B cell (primary cell): ENCODE measurements around the gene TCTN3. TPM values are rescaled to one million over a fixed set of nuclear protein-coding genes. Genes with fewer than 3 reads are reported as not detected.

Experiments
- ATAC-seq: fragments of 200-7000 bp; cut with Tn5 transposase; one replicate; pipeline ENCODE4 v1.10.0; 2021; ENCODE audit warnings: low read depth, mild to moderate bottlenecking, moderate number of reproducible peaks, moderate library complexity
- CTCF ChIA-PET: fragments of 350-600 bp; sonication (Branson Sonifier 250); formaldehyde crosslinking; loops from one replicate; lab custom pipeline; 2021; ENCODE audit warnings: antibody characterized with exemption, inconsistent platforms; lab: Charles Lee
- POLR2A ChIA-PET: fragments of 350-600 bp; sonication (Branson Sonifier 250); formaldehyde crosslinking; loops from one replicate; lab custom pipeline; 2021; ENCODE audit warnings: antibody characterized with exemption; lab: Charles Lee
- DNase-seq: peaks from one replicate; pipeline ENCODE4 v3.0.0; 2013
- H2AFZ ChIP-seq: 2 replicates; pipeline ENCODE4 v1.6.1; 2012; ENCODE audit warnings: mild to moderate bottlenecking, low read depth, low read length; ENCODE audit not compliant: insufficient read depth, poor library complexity, severe bottlenecking
- H3K27ac ChIP-seq, 2 donors: 1 replicate in 1 of 2; 2 replicates in 1 of 2; pipeline ENCODE4 v1.5.1; 2012 to 2013; ENCODE audit warnings: low read length in 2 of 2, mild to moderate bottlenecking in 2 of 2, moderate library complexity in 1 of 2
- H3K27me3 ChIP-seq, 4 experiments: fragments of 200-600 bp in 1 of 4; sonication (generic) in 1 of 4; replicated peaks in 1 of 4; 1 replicate in 2 of 4; 2 replicates in 2 of 4; pipeline versions ENCODE4 v1.6.1 to v1.7.0; 2013 to 2016; ENCODE audit warnings: low read length in 3 of 4, mild to moderate bottlenecking in 2 of 4, mixed read lengths in 1 of 4, moderate library complexity in 1 of 4; ENCODE audit not compliant: insufficient read depth in 4 of 4, control insufficient read depth in 3 of 4; ENCODE audit errors: control extremely low read depth in 1 of 4
- H3K36me3 ChIP-seq, 2 experiments: replicated peaks in 1 of 2; 1 replicate in 1 of 2; 2 replicates in 1 of 2; pipeline versions ENCODE4 v1.6.1 to v1.7.1; 2013; ENCODE audit warnings: low read length in 1 of 2; ENCODE audit not compliant: insufficient read depth in 2 of 2, control insufficient read depth in 1 of 2; ENCODE audit errors: control extremely low read depth in 1 of 2, extremely low read depth in 1 of 2
- H3K4me1 ChIP-seq, 2 donors: fragments of 200-600 bp in 1 of 2; sonication (generic) in 1 of 2; 1 replicate in 1 of 2; 2 replicates in 1 of 2; pipeline versions ENCODE4 v1.5.1 to v1.6.1; 2013 to 2017; ENCODE audit warnings: low read length in 2 of 2; ENCODE audit not compliant: control insufficient read depth in 2 of 2, insufficient read depth in 2 of 2
- H3K4me2 ChIP-seq: replicated peaks from 2 replicates; pipeline ENCODE3; 2012; ENCODE audit warnings: mild to moderate bottlenecking, low read depth, low read length; ENCODE audit not compliant: poor library complexity, severe bottlenecking
- H3K4me3 ChIP-seq, 5 experiments: fragments of 200-600 bp in 1 of 5; sonication (generic) in 1 of 5; 1 replicate in 3 of 5; 2 replicates in 2 of 5; pipeline versions ENCODE4 v1.5.1 to v1.7.0; 2011 to 2016; ENCODE audit warnings: low read length in 4 of 5, mild to moderate bottlenecking in 4 of 5, low read depth in 2 of 5, control low read depth in 1 of 5, moderate library complexity in 1 of 5; ENCODE audit not compliant: insufficient read depth in 1 of 5; ENCODE audit errors: control extremely low read depth in 1 of 5, extremely low read depth in 1 of 5
- H3K79me2 ChIP-seq: fragments of 200-600 bp; sonication (generic); one replicate; pipeline ENCODE4 v1.6.0; 2016; ENCODE audit warnings: low read length; ENCODE audit not compliant: control insufficient read depth, insufficient read depth
- H3K9ac ChIP-seq: fragments of 200-600 bp; sonication (generic); 2 replicates; pipeline ENCODE4 v1.6.1; 2017; ENCODE audit warnings: mild to moderate bottlenecking, low read length, moderate library complexity
- H3K9me3 ChIP-seq, 3 donors: one replicate each; pipeline versions ENCODE4 v1.6.1 to v1.7.1; 2013; ENCODE audit warnings: low read length in 2 of 3; ENCODE audit not compliant: control insufficient read depth in 2 of 3, insufficient read depth in 1 of 3; ENCODE audit errors: control extremely low read depth in 1 of 3
- H4K20me1 ChIP-seq: 2 replicates; pipeline ENCODE4 v1.6.0; 2012; ENCODE audit warnings: mild to moderate bottlenecking, low read length; ENCODE audit not compliant: insufficient read depth, control insufficient read depth, poor library complexity, severe bottlenecking
- H3K27ac Mint-ChIP-seq: one replicate; pipeline ENCODE4 v1.8.0; 2021; ENCODE audit warnings: mixed read lengths
- H3K27me3 Mint-ChIP-seq: one replicate; pipeline ENCODE4 v1.8.0; 2021; ENCODE audit warnings: mixed read lengths
- H3K4me1 Mint-ChIP-seq: one replicate; pipeline ENCODE4 v1.8.0; 2021; ENCODE audit warnings: mixed read lengths
- H3K4me3 Mint-ChIP-seq: one replicate; pipeline ENCODE4 v1.8.0; 2021; ENCODE audit warnings: mixed read lengths
- H3K9me3 Mint-ChIP-seq: one replicate; pipeline ENCODE4 v1.8.0; 2022; ENCODE audit warnings: mixed read lengths; ENCODE audit not compliant: insufficient read depth
- EZH2 ChIP-seq: IDR thresholded peaks from 2 replicates; pipeline ENCODE4 v1.6.1; 2012; ENCODE audit warnings: borderline replicate concordance, low read depth, mild to moderate bottlenecking, moderate library complexity, low read length; ENCODE audit not compliant: insufficient read depth, poor library complexity, severe bottlenecking
- WGBS: methylation state at CpG from one replicate; pipeline ENCODE4 v1.1.5; 2013; ENCODE audit warnings: missing lambda C conversion rate; ENCODE audit not compliant: insufficient coverage; 5-methylcytosine and 5-hydroxymethylcytosine counted together
- intact Hi-C: fragments of 100-400 bp; cut with micrococcal nuclease; formaldehyde crosslinking; loops from one replicate; pipeline ENCODE4 v1.10.0; 2022
- polyA plus RNA-seq: library from polyadenylated mRNA; depleted of rRNA; stranded (reverse); fragments of >200 nt; gene quantifications from 2 replicates; pipeline ENCODE4 v1.2.3, GENCODE V29; 2012
- total RNA-seq, 2 donors: library from RNA; stranded (reverse); fragments of 120-200 nt in 1 of 2; gene quantifications; 1 replicate in 1 of 2; 2 replicates in 1 of 2; pipeline versions ENCODE4 v1.2.3 to v1.2.4, GENCODE V29; 2013 to 2022
- TF ChIP-seq, protein P1 (sequence below): fragments of 200-600 bp; IDR thresholded peaks from one replicate; pipeline ENCODE4 v1.8.0; 2022; ENCODE audit warnings: antibody characterized with exemption, mild to moderate bottlenecking

The TCTN3 gene
- total and polyA plus RNA-seq, 2 donors (not counting 1 experiment from before 2014, with no cell fraction given): 16.9 to 34.1 TPM

DNA sequence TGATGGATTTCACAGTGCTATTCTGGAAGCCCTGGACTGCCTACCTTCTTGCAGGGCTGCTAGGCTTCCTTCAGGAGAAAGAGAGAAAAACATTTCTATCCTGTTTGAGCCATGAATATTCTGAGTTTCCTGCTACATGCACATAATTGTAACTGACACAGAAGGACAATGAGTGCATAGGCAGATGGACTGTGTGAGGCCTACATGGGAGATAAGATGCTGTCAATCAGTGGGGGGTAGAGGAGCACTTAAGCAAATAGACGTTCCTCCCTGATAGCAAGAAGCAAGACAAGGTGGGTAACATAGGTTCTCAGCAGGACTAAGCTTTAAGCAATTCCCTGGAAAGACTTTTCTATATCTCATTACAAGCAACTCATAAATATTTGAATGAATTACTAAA is 48.8 kb downstream of the TCTN3 start:
- Mint-ChIP-seq H3K27ac (no peak overlapping the region), H3K27me3 (no peaks in the 10 kb centered on the region), H3K4me1 (no peaks in the 10 kb centered on the region), H3K9me3 (no peaks in the 10 kb centered on the region), H3K4me3 (no peak overlapping the region)
- H3K27me3 ChIP-seq: no peaks in the 10 kb centered on the region
- ATAC-seq: no peak
- no peak overlapping the region for H3K4me2 ChIP-seq
- no peak overlapping the region for H3K27ac ChIP-seq
- H3K36me3 ChIP-seq: peaks cover 0 to 58% of the 10 kb centered on the region in 2 experiments
- H3K4me3 ChIP-seq: no peak overlapping the region
- H2AFZ ChIP-seq: no peak overlapping the region
- no peaks in the 10 kb centered on the region for H3K4me1 ChIP-seq
- TF ChIP-seq, protein P1, sequence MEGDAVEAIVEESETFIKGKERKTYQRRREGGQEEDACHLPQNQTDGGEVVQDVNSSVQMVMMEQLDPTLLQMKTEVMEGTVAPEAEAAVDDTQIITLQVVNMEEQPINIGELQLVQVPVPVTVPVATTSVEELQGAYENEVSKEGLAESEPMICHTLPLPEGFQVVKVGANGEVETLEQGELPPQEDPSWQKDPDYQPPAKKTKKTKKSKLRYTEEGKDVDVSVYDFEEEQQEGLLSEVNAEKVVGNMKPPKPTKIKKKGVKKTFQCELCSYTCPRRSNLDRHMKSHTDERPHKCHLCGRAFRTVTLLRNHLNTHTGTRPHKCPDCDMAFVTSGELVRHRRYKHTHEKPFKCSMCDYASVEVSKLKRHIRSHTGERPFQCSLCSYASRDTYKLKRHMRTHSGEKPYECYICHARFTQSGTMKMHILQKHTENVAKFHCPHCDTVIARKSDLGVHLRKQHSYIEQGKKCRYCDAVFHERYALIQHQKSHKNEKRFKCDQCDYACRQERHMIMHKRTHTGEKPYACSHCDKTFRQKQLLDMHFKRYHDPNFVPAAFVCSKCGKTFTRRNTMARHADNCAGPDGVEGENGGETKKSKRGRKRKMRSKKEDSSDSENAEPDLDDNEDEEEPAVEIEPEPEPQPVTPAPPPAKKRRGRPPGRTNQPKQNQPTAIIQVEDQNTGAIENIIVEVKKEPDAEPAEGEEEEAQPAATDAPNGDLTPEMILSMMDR: no peak
- TF ChIP-seq EZH2: no peak
- intact Hi-C loops: no loop called here
- H3K9ac ChIP-seq: no peak overlapping the region
- H4K20me1 ChIP-seq: no peaks in the 10 kb centered on the region
- no peak for DNase-seq
- H3K9me3 ChIP-seq: no peaks in the 10 kb centered on the region
- WGBS: no CpG with 5 or more reads among the region's 1 CpG
- ChIA-PET CTCF (no interaction called here), POLR2A (no interaction called here)
- peaks cover 12% of the 10 kb centered on the region for H3K79me2 ChIP-seq

DNA sequence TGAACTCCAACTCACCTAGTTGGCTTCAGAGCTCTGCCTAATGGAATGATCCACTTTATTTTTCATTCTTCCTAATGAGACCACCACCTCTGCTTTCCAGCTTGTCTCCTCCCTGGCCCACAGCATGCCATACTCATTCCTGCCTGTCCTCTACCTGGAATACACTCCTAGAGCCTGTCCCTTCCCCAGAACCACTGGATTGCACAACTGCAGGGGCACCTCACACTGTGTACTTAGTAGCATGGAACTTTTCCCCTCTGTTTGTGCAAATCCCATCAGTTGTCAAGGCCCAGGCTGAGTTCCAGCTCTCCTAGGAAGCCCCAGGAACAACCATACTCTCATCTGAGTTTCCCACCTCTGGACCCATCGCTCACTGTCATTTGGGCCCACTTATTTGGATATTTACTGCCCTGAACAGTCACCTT is 52.8 kb downstream of the TCTN3 start:
- H3K9me3 ChIP-seq: no peaks in the 10 kb centered on the region
- TF ChIP-seq EZH2: no peak
- TF ChIP-seq, protein P1: no peak
- WGBS: no CpG with 5 or more reads among the region's 1 CpG
- H3K9me3 Mint-ChIP-seq: no peaks in the 10 kb centered on the region
- no peaks in the 10 kb centered on the region for H4K20me1 ChIP-seq
- no peak for DNase-seq
- H3K4me1 Mint-ChIP-seq: no peaks in the 10 kb centered on the region
- H3K27me3 ChIP-seq: no peaks in the 10 kb centered on the region
- no peak overlapping the region for H3K27ac ChIP-seq
- no peak overlapping the region for H3K4me3 Mint-ChIP-seq
- no peaks in the 10 kb centered on the region for H3K27me3 Mint-ChIP-seq
- H3K79me2 ChIP-seq: no peaks in the 10 kb centered on the region
- intact Hi-C loops: no loop called here
- no peak overlapping the region for H2AFZ ChIP-seq
- no peaks in the 10 kb centered on the region for H3K4me1 ChIP-seq
- H3K36me3 ChIP-seq: peaks cover 6 to 58% of the 10 kb centered on the region in 2 experiments
- CTCF ChIA-PET: interaction anchor here (0.7 kb wide), 1 partner anchor 1267 kb away, joined by 4 read pairs; no protein-coding TSS in a partner anchor
- H3K27ac Mint-ChIP-seq: no peak overlapping the region
- H3K4me3 ChIP-seq: no peak overlapping the region
- no peak overlapping the region for H3K9ac ChIP-seq
- POLR2A ChIA-PET: no interaction called here
- H3K4me2 ChIP-seq: no peak overlapping the region
- ATAC-seq: no peak
